HG02623 (cell line): ENCODE data around the gene AURKA.
"Not testable (repeated sequence)": the region's sequence is repeated elsewhere in the genome, so short reads cannot be mapped to it uniquely, and the experiment has no call there.

Experiments
- ATAC-seq: cut with Tn5 transposase; IDR thresholded peaks from one replicate; pipeline ENCODE4 v1.9.1; 2021; ENCODE audit warnings: moderate library complexity; ENCODE audit not compliant: unreplicated experiment

Gene AURKA

GRCh38 chr20:56391596-56392131 is 351 bp downstream of the AURKA start:
- ATAC-seq: peak; percentile 26

GRCh38 chr20:56391037-56391436 is 978 bp downstream of the AURKA start:
- no peak for ATAC-seq

GRCh38 chr20:56390396-56390795 is 1.6 kb downstream of the AURKA start:
- ATAC-seq: not testable (repeated sequence)

- no peak for ATAC-seq
These were observed 2.2 kb downstream of the AURKA start for GRCh38 chr20:56389807-56390206.

- ATAC-seq: no peak
These were observed 3.1 kb downstream of the AURKA start for GRCh38 chr20:56388882-56389281.

GRCh38 chr20:56386219-56386618 is 5.8 kb downstream of the AURKA start:
- no peak for ATAC-seq

- no peak for ATAC-seq
These were observed 6.9 kb downstream of the AURKA start for GRCh38 chr20:56385130-56385529.

GRCh38 chr20:56383334-56383733 is 8.7 kb downstream of the AURKA start:
- ATAC-seq: no peak

GRCh38 chr20:56382696-56383095 is 9.3 kb downstream of the AURKA start:
- ATAC-seq: no peak

GRCh38 chr20:56381501-56381900 is 10.5 kb downstream of the AURKA start:
- peak; percentile 64 for ATAC-seq

- no peak for ATAC-seq
These were observed 11.6 kb downstream of the AURKA start for GRCh38 chr20:56380375-56380774.

- ATAC-seq: no peak
These were observed 13.6 kb downstream of the AURKA start for GRCh38 chr20:56378386-56378785.

- ATAC-seq: no peak
These were observed 15.7 kb downstream of the AURKA start for GRCh38 chr20:56376331-56376730.

- ATAC-seq: no peak
These were observed 18.1 kb downstream of the AURKA start for GRCh38 chr20:56373942-56374341.

- no peak for ATAC-seq
These were observed 19.2 kb downstream of the AURKA start for GRCh38 chr20:56372850-56373249.

GRCh38 chr20:56371977-56372376 is 20.0 kb downstream of the AURKA start:
- no peak for ATAC-seq

- ATAC-seq: no peak
These were observed 22.8 kb downstream of the AURKA start for GRCh38 chr20:56369179-56369578.

GRCh38 chr20:56368351-56369134 is 23.5 kb downstream of the AURKA start:
- no peak for ATAC-seq

- ATAC-seq: no peak
These were observed 28.5 kb downstream of the AURKA start for GRCh38 chr20:56363491-56363890.

GRCh38 chr20:56362833-56363413 is 29.1 kb downstream of the AURKA start:
- ATAC-seq: no peak

- ATAC-seq: no peak
These were observed 30.1 kb downstream of the AURKA start for GRCh38 chr20:56361900-56362299.

GRCh38 chr20:56360908-56361205 is 31.2 kb downstream of the AURKA start:
- ATAC-seq: no peak
